T follicular helper cell (primary cell): ENCODE data around the gene FCRL6.

Experiments used
- DNase-seq: peaks from one replicate; pipeline ENCODE4 v3.0.0-alpha.2; 2020; ENCODE audit warnings: low read depth

Gene FCRL6

DNA sequence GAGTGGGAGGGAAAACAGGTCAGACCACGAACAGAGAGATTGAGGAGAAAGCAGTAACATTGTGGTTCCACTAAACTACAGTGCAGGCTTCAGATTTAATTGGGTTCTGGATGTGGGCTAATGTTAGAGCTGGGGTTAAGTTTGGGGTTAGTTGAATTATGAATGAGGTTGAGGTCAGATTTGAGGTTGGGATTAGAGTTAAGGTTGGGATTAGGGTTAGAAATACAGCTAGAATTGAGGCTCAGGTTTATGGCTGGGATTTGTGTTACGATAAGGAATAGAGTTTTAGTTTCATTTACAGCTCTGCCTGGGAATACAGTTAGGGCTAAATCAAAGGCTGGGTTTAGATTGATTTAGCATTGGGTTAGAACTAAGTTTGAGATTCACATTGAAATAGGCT lies 62.1 kb downstream of the FCRL6 start:
- DNase-seq = no peak
